Fibroblast of lung (primary cell): Measurements from ENCODE around the gene EVX2.

ENCODE experiments used
- EZH2 ChIP-seq: IDR thresholded peaks from 2 replicates; pipeline ENCODE4 v1.5.1; 2012; ENCODE audit warnings: low read length, control low read depth, mild to moderate bottlenecking; ENCODE audit errors: missing control alignments
- TF ChIP-seq, protein P1 (sequence below), 2 donors: IDR thresholded peaks in 1 of 2; conservative IDR thresholded peaks in 1 of 2; 1 replicate in 1 of 2; 2 replicates in 1 of 2; pipeline ENCODE4 v1.5.1; 2011 to 2012; ENCODE audit warnings: low read length in 2 of 2, control low read depth in 1 of 2, inconsistent platforms in 1 of 2, low read depth in 1 of 2, mild to moderate bottlenecking in 1 of 2

DNA sequence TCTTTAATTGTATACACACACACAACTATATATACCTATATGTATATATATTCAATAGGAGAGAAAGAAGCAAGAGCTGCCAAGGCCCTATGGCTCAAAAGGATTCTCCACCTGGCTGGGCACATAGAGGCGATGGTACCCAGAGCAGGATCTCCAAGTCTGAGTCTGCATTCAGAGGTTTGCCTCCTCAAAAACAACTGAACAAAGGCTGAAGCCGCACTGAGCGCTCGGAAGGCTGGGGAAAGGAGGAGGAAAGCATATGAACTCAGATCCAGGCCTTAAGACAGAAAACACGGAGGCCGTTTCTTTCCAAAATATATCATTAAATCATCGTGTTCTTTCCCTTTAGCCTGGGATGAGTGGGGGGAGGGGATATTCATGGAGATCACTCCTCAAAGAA, 19.4 kb upstream of the EVX2 start:
- TF ChIP-seq, protein P1, sequence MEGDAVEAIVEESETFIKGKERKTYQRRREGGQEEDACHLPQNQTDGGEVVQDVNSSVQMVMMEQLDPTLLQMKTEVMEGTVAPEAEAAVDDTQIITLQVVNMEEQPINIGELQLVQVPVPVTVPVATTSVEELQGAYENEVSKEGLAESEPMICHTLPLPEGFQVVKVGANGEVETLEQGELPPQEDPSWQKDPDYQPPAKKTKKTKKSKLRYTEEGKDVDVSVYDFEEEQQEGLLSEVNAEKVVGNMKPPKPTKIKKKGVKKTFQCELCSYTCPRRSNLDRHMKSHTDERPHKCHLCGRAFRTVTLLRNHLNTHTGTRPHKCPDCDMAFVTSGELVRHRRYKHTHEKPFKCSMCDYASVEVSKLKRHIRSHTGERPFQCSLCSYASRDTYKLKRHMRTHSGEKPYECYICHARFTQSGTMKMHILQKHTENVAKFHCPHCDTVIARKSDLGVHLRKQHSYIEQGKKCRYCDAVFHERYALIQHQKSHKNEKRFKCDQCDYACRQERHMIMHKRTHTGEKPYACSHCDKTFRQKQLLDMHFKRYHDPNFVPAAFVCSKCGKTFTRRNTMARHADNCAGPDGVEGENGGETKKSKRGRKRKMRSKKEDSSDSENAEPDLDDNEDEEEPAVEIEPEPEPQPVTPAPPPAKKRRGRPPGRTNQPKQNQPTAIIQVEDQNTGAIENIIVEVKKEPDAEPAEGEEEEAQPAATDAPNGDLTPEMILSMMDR (conservative IDR thresholded peaks at IDR 0.05 in 1 of 2, IDR thresholded peaks at IDR 0.05 in 1 of 2; ENCODE audit: low read depth in 1 of 2, low read length in 2 of 2) = no peak
- no peak for TF ChIP-seq EZH2
